Muscle of arm (tissue), 12 donors: ENCODE measurements around the gene PDE10A. TPM values are rescaled to one million over a fixed set of nuclear protein-coding genes. Genes with fewer than 3 reads are reported as not detected.
A peak's percentile ranks its signal among the peaks of the same experiment; 100 is the strongest.
"Not testable (repeated sequence)": the region's sequence is repeated elsewhere in the genome, so short reads cannot be mapped to it uniquely, and the experiment has no call there.

Experiments used
- DNase-seq: peaks from one replicate; pipeline ENCODE4 v3.0.0-alpha.2; 2013
- polyA plus RNA-seq, 12 donors: library from polyadenylated mRNA; unstranded; fragments of 120-200 nt; gene quantifications; one replicate each; pipeline ENCODE4 v1.2.1, GENCODE V29; 2013; ENCODE audit not compliant: insufficient read length in 12 of 12

PDE10A gene
- polyA plus RNA-seq, 12 donors, result 6.9 to 13.1 (median 10.4) TPM; not detected in 1

GRCh38 chr6:165627366-165627765, 35.7 kb downstream of the PDE10A start:
- no peak for DNase-seq

GRCh38 chr6:165626711-165627110, 36.3 kb downstream of the PDE10A start:
- no peak for DNase-seq

GRCh38 chr6:165624871-165625639, 38.0 kb downstream of the PDE10A start:
- no peak for DNase-seq

GRCh38 chr6:165621940-165622339, 41.1 kb downstream of the PDE10A start:
- DNase-seq, result no peak

- DNase-seq, result not testable (repeated sequence)
Measured at GRCh38 chr6:165618891-165619290, 44.1 kb downstream of the PDE10A start.

- no peak for DNase-seq
Measured at GRCh38 chr6:165618241-165618640, 44.8 kb downstream of the PDE10A start.

GRCh38 chr6:165617528-165617927, 45.5 kb downstream of the PDE10A start:
- DNase-seq, result no peak

- peak; percentile 73 for DNase-seq
Measured at GRCh38 chr6:165616116-165616515, 46.9 kb downstream of the PDE10A start.

GRCh38 chr6:165615636-165616035, 47.4 kb downstream of the PDE10A start:
- peak; percentile 30 for DNase-seq

- DNase-seq, result no peak
Measured at GRCh38 chr6:165611294-165611693, 51.7 kb downstream of the PDE10A start.

GRCh38 chr6:165608577-165608976, 54.5 kb downstream of the PDE10A start:
- DNase-seq, result not testable (repeated sequence)

- no peak for DNase-seq
Measured at GRCh38 chr6:165606740-165607008, 56.4 kb downstream of the PDE10A start.

GRCh38 chr6:165605901-165606739, 56.9 kb downstream of the PDE10A start:
- no peak for DNase-seq

GRCh38 chr6:165605182-165605875, 57.7 kb downstream of the PDE10A start:
- DNase-seq, result no peak

GRCh38 chr6:165602291-165602690, 60.8 kb downstream of the PDE10A start:
- DNase-seq, result no peak

- DNase-seq, result no peak
Measured at GRCh38 chr6:165600606-165601005, 62.4 kb downstream of the PDE10A start.

- DNase-seq, result no peak
Measured at GRCh38 chr6:165599596-165600487, 63.2 kb downstream of the PDE10A start.

- DNase-seq, result no peak
Measured at GRCh38 chr6:165599121-165599520, 63.9 kb downstream of the PDE10A start.

GRCh38 chr6:165597821-165598220, 65.2 kb downstream of the PDE10A start:
- DNase-seq, result no peak

- DNase-seq, result no peak
Measured at GRCh38 chr6:165594584-165595333, 68.3 kb downstream of the PDE10A start.

- not testable (repeated sequence) for DNase-seq
Measured at GRCh38 chr6:165592947-165593346, 70.1 kb downstream of the PDE10A start.
